NT2/D1 (cell line): ENCODE measurements around the gene MAGEB2.

Experiments used
- DNase-seq: peaks from one replicate; pipeline ENCODE4 v3.0.0-alpha.2; 2011; ENCODE audit warnings: low read depth, low spot score
- H3K27me3 ChIP-seq: 2 replicates; pipeline ENCODE4 v1.6.0; 2011; ENCODE audit warnings: mild to moderate bottlenecking; ENCODE audit not compliant: insufficient read length, insufficient read depth
- H3K36me3 ChIP-seq: 2 replicates; pipeline ENCODE4 v1.6.1; 2011; ENCODE audit warnings: mild to moderate bottlenecking, low read length, mixed read lengths; ENCODE audit not compliant: insufficient read depth, insufficient read length
- H3K4me1 ChIP-seq: 2 replicates; pipeline ENCODE4 v1.5.1; 2011; ENCODE audit not compliant: insufficient read depth, insufficient read length
- H3K4me3 ChIP-seq: 2 replicates; pipeline ENCODE4 v1.5.1; 2011; ENCODE audit warnings: low read depth; ENCODE audit not compliant: insufficient read length
- H3K9ac ChIP-seq: 2 replicates; pipeline ENCODE4 v1.6.0; 2011; ENCODE audit warnings: low read depth; ENCODE audit not compliant: insufficient read length
- H3K9me3 ChIP-seq: 2 replicates; pipeline ENCODE4 v1.5.1; 2011; ENCODE audit warnings: mild to moderate bottlenecking, low read length; ENCODE audit not compliant: insufficient read depth
- SUZ12 ChIP-seq: IDR thresholded peaks from 2 replicates; pipeline ENCODE4 v1.6.1; 2011; ENCODE audit not compliant: insufficient read length, insufficient read depth; ENCODE audit errors: extremely low read depth
- YY1 ChIP-seq: IDR thresholded peaks from 2 replicates; pipeline ENCODE4 v1.6.1; 2011; ENCODE audit not compliant: insufficient read length, insufficient read depth
- ZNF274 ChIP-seq: IDR thresholded peaks from 2 replicates; pipeline ENCODE4 v1.6.1; 2011; ENCODE audit warnings: mild to moderate bottlenecking, low read depth, low read length

MAGEB2 gene

GRCh38 chrX:30217465-30217864, 2.1 kb downstream of the MAGEB2 start:
- no peaks in the 10 kb centered on the region for H3K4me1 ChIP-seq
- TF ChIP-seq ZNF274 (no peak), SUZ12 (no peak), YY1 (no peak)
- no peaks in the 10 kb centered on the region for H3K36me3 ChIP-seq
- H3K27me3 ChIP-seq: no peaks in the 10 kb centered on the region
- peaks cover 34% of the 10 kb centered on the region; the same call in 1 of the 2 replicates for H3K9me3 ChIP-seq
- no peak overlapping the region for H3K9ac ChIP-seq
- H3K4me3 ChIP-seq: no peak overlapping the region
- DNase-seq: no peak

- TF ChIP-seq ZNF274 (no peak), YY1 (no peak), SUZ12 (no peak)
- no peak overlapping the region for H3K4me3 ChIP-seq
- DNase-seq: peak; percentile 64
- no peaks in the 10 kb centered on the region for H3K36me3 ChIP-seq
- H3K4me1 ChIP-seq: no peaks in the 10 kb centered on the region
- no peaks in the 10 kb centered on the region for H3K27me3 ChIP-seq
- no peak overlapping the region for H3K9ac ChIP-seq
- H3K9me3 ChIP-seq: peaks cover 34% of the 10 kb centered on the region; the same call in 1 of the 2 replicates
Observed at GRCh38 chrX:30219372-30219771, 4.0 kb downstream of the MAGEB2 start.

DNA sequence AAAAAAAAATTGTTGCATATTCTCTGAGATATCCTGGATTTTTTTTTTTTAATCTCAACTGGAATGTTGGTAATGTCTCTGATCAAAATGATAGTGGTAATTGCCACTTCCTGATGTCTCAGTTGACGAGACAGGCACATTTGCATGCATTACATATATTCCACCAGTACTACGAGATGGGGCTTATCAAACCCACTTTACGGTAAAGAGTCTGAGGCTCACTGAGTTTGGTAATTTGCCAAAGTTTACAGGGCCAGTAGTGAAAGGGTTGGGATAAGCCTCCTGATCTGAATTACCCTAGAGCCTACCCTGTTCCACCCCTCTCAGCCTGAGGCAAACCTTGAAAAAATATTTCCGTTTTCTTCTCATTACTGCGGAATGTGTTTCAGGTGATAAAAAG, 5.3 kb downstream of the MAGEB2 start:
- DNase-seq: no peak

DNA sequence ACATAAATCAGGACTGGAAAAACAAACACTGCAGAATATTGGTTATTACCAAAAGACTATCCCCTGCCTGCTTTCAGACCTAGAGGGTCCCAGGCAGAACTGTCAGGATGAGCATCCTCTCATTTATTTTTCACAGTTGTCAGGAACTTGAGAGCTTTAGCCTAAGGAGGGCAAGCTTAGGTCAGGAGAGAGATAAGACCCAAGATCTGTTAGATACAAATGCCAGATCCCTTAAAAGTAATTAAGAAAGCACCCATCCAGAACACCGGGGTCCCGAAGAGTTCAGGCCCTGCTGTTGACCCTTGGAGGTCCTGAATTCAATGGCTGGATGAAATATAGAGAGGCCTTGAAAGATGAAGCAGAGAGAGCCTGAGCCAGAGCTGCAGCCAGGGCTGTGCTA, 9.2 kb downstream of the MAGEB2 start:
- TF ChIP-seq ZNF274 (no peak), SUZ12 (no peak), YY1 (no peak)
- no peaks in the 10 kb centered on the region for H3K27me3 ChIP-seq
- H3K36me3 ChIP-seq: no peaks in the 10 kb centered on the region
- no peaks in the 10 kb centered on the region for H3K4me1 ChIP-seq
- no peak overlapping the region for H3K9ac ChIP-seq
- no peak overlapping the region for H3K4me3 ChIP-seq
- H3K9me3 ChIP-seq: peaks cover 5% of the 10 kb centered on the region; the same call in 1 of the 2 replicates
- DNase-seq: no peak

More for the DNA sequence above, 5.3 kb downstream of the MAGEB2 start:
- Histone ChIP-seq H3K27me3 (no peaks in the 10 kb centered on the region), H3K36me3 (no peaks in the 10 kb centered on the region), H3K4me3 (no peak overlapping the region), H3K9me3 (peaks cover 25% of the 10 kb centered on the region; the same call in 1 of the 2 replicates), H3K9ac (no peak overlapping the region), H3K4me1 (no peaks in the 10 kb centered on the region)
- no peak for TF ChIP-seq ZNF274
- TF ChIP-seq YY1: no peak
- TF ChIP-seq SUZ12: no peak

DNA sequence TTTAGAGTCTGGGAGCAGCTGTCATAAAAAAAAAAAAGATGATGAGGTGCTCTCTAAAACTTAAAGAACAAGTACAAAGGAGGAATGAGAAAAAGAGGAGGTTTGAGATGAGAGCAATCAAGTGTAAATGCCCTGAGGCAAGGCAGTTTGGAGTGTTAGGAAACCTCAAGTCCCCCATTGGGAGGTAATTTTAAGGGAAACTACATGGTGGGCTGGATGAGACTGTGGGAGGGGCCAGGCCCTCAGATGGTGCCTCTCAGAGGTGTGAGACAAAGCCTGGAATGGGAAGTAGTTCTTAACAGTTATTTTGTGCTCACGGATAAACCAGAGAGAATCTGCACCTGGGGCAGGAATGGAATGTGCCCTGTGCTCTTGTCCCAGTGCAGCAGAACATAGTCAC, 13.2 kb downstream of the MAGEB2 start:
- no peaks in the 10 kb centered on the region for H3K9me3 ChIP-seq
- no peaks in the 10 kb centered on the region for H3K27me3 ChIP-seq
- H3K4me1 ChIP-seq: no peaks in the 10 kb centered on the region
- TF ChIP-seq SUZ12: no peak
- no peak for TF ChIP-seq ZNF274
- TF ChIP-seq YY1: no peak
- H3K9ac ChIP-seq: no peak overlapping the region
- no peaks in the 10 kb centered on the region for H3K36me3 ChIP-seq
- H3K4me3 ChIP-seq: no peak overlapping the region
- DNase-seq: peak; percentile 76

GRCh38 chrX:30230395-30230794, 15.0 kb downstream of the MAGEB2 start, which contains the start of gene MAGEB3:
Gene MAGEB3, plus strand, starts transcription at chrX:30230657. Its CDS starts 5,268 bp downstream, at chrX:30235925.
- Histone ChIP-seq H3K36me3 (no peaks in the 10 kb centered on the region), H3K9me3 (no peaks in the 10 kb centered on the region), H3K9ac (no peak within 1 kb of the TSS), H3K27me3 (no peaks in the 10 kb centered on the region), H3K4me1 (no peaks in the 10 kb centered on the region), H3K4me3 (no peak within 1 kb of the TSS)
- no peak for TF ChIP-seq ZNF274
- TF ChIP-seq SUZ12: no peak
- TF ChIP-seq YY1: no peak
- DNase-seq: no peak

DNA sequence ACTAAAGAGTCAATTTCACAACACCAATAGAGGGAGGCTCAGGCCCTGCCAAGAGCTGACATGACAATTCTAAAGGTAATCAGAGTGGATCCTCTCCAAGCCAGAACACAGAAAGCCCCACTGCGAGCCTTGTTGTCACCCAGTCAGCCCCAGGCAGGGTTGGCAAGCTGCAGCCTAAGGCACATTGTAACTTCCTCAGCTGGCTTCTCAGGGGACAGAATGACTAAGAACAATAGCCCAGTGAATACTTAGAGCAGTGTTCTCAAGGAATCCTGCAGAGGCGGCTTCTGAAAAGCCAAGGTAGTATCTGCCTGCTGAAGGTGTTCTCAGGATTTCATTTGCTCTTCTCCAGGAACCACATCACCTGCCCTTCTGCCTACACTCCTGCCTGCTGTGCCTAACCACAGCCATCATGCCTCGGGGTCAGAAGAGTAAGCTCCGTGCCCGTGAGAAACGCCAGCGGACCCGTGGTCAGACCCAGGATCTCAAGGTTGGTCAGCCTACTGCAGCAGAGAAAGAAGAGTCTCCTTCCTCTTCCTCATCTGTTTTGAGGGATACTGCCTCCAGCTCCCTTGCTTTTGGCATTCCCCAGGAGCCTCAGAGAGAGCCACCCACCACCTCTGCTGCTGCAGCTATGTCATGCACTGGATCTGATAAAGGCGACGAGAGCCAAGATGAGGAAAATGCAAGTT, 26.5 kb downstream of the MAGEB2 start, which contains the start of gene MAGEB4:
MAGEB4 (plus strand) TSS at position 277 of the 692 bp plus-strand sequence; CDS start at position 413, 136 bp downstream.
- DNase-seq: no peak
- peaks cover 2% of the 10 kb centered on the region for H3K4me1 ChIP-seq
- H3K9me3 ChIP-seq: peaks cover 3% of the 10 kb centered on the region; the same call in 1 of the 2 replicates
- H3K9ac ChIP-seq: no peak within 1 kb of the TSS
- H3K27me3 ChIP-seq: no peaks in the 10 kb centered on the region
- no peak within 1 kb of the TSS for H3K4me3 ChIP-seq
- H3K36me3 ChIP-seq: no peaks in the 10 kb centered on the region
- no peak for TF ChIP-seq SUZ12
- TF ChIP-seq YY1: no peak
- no peak for TF ChIP-seq ZNF274
